AG09319 (cell line): ENCODE results near the gene GRID2IP.

Source experiments
- DNase-seq: peaks from one replicate; pipeline ENCODE4 v3.0.0-alpha.2; 2010; ENCODE audit warnings: low read depth; ENCODE audit errors: extremely low read depth
- TF ChIP-seq, protein P1 (sequence below): IDR thresholded peaks from 2 replicates; pipeline ENCODE4 v1.5.1; 2011; ENCODE audit warnings: low read depth, mild to moderate bottlenecking, inconsistent platforms, low read length, moderate library complexity

GRID2IP gene

DNA sequence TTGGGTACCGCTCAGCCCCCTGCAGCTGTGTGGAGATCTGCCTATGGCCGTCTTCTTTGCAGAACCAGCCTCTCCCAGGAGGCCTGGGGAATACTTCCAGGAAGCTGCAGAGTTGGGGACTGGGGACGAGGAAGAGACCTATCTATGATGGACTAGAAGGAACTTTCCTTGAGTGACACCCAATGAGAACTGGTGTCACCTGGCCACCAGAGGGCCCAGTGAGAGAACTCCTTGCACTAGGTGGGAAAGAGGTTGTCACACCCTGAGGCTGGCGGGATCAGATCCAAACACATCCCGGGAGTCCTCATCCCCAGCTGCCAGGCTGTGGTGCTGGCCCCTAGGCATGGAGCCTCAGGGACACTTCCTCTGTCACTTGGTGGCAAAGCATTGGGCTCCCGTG is 4.9 kb upstream of the GRID2IP start:
- DNase-seq = no peak
- TF ChIP-seq, protein P1, sequence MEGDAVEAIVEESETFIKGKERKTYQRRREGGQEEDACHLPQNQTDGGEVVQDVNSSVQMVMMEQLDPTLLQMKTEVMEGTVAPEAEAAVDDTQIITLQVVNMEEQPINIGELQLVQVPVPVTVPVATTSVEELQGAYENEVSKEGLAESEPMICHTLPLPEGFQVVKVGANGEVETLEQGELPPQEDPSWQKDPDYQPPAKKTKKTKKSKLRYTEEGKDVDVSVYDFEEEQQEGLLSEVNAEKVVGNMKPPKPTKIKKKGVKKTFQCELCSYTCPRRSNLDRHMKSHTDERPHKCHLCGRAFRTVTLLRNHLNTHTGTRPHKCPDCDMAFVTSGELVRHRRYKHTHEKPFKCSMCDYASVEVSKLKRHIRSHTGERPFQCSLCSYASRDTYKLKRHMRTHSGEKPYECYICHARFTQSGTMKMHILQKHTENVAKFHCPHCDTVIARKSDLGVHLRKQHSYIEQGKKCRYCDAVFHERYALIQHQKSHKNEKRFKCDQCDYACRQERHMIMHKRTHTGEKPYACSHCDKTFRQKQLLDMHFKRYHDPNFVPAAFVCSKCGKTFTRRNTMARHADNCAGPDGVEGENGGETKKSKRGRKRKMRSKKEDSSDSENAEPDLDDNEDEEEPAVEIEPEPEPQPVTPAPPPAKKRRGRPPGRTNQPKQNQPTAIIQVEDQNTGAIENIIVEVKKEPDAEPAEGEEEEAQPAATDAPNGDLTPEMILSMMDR = no peak

DNA sequence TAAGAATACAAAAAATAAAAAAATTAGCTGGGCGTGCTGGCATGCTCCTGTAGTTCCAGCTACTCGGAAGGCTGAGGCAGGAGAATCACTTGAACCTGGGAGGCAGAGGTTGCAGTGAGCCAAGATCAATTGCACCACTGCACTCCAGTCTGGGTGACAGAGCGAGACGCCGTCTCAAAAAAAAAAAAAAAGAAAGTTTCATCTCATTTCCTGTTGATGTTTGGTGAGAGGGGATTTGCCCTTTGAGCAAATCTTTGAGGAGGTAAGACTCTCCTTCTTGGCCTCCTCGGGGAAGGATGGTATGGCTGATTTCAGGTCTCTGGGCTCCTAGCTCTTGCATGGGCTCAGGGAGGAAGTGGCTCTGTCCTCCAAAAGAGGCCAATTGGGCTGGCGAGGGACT is 3.6 kb upstream of the GRID2IP start:
- TF ChIP-seq, protein P1 = no peak
- DNase-seq = no peak

DNA sequence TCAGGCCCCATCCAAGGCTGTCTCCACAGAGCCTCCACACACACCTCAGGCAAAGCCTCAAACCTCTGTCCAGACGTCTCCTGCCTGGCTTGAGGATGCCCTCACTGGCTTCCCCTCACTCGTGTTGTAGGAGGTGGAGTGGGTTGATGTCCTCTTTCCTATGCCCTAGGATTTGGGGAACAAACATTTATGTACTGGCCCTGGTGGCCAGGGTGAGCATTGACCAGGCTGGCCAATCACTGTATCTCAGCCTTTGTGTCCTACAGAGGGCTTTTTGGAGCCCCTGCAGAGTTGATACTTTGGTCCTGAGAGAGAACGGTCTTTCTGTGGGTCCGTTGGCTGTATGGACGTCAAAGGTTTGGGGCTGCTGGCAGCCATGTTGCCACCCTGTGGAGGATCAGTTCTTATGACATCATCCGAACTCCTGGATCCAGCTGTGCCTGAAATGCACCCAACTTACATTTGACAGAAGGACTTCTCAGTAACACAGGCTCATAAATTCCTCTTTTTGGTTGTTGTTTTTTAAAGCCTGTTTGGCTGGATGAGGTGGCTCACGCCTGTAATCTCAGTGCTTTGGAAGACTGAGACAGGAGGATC is 2.3 kb upstream of the GRID2IP start:
- DNase-seq = no peak

DNA sequence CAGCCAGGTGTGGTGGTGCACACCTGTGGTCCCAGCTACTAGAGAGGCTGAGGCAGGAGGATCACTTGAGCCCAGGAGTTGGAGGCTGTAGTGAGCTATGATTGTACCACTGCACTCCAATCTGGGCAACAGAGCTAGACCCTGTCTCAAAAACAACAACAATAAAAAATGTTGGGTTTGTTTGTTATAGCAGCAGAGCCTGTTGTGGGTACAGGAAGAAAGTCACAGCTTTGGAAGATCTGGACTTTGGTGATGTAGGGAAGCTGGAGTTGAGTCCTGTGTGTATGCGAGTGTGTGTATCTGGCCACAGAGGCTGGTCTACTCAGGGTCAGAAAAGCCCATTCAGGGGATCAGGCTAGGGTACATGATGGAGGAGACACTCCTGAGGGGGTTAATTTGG is 3.9 kb downstream of the GRID2IP start:
- TF ChIP-seq, protein P1 = no peak
- DNase-seq = no peak

More for the DNA sequence above, 2.3 kb upstream of the GRID2IP start:
- TF ChIP-seq, protein P1 = no peak

DNA sequence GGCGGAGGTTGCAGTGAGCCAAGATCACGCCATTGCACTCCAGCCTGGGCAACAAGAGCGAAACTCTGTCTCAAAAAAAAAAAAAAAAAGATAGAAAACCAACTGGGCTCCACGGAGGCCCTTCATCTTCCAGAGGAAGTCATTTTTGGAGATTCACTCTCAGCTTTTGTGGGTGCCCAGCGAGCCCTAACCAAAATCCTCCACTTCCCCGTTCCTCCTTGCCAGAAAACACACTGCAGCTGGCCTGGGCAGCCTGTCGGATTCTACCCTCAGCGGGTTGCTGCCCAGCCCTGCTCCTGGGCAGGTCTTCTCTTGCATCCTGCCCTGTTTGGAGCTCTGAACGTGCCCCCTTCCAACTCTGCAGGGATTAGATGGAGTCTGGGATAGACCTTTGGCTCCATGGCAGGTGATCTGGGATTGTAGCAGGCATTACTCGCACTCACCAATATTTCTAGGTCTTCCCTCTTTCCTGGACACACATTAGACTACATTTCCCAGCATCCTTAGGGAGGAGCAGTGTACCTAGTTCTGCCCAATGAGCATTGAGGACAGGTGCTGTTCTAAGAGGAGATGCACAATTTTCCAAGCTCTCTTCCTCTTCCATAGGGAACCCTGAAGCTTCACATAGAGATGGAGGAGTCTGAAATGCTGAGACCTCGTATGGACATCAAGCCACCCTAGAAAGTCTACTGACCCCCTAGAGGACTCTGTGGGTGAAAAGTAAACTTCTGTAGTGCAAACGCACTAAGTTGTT is 4.6 kb downstream of the GRID2IP start:
- DNase-seq = no peak
- TF ChIP-seq, protein P1 = no peak

DNA sequence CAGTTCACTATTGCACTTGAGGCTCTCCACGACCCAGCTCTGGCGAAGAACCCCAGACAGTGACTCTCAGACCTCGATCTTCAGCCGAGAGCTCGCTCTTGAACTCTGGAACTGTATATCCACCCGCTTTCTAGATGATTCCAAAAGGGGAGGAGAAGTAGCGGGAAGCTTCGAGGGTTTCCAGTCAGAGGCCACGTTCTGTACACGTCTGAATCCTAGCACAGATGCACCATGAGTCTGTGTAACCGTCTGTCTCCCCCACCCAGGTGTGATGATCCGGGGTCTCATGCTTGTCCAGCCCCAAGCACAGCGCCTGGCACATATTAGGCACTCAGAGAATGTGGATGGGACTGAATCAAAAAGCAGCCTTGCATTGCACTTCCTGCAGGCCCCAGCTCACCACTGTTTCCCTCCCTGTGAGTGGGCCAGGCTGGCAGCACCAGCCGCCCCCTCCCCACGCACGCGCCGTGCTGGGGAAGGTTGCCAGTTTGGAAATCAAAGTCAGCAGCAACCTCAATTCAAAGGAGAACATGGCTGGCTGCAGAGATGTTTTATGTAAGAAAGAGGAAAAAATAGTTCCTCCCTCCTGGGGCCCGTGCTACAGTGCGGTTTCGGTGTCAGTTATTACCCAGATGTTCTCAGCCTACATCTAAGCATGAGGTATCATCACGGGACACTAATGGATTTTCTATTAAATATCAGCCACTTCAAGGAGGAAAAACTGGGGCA is 5.7 kb downstream of the GRID2IP start:
- DNase-seq = no peak
- TF ChIP-seq, protein P1 = no peak

DNA sequence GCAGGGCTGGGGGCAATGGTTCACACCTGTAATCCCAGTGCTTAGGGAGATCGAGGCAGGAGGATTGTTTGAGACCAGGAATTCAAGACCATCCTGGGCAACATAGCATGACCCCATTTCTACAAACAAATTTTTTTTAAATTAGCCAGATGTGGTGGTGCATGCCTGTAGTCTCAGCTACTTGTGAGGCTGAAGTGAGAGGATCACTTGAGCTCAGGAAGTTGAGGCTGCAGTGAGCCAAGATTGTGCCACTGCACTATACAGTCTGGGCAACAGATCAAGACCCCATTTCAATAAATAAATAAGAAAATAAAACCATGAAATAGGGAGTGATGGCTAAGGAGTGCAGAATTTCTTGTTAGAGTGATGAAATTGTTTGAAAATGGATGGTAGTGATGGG is 8.9 kb downstream of the GRID2IP start:
- DNase-seq = no peak
- TF ChIP-seq, protein P1 = no peak
